ENCODE data around the gene ANO7. TPM values are rescaled to one million over a fixed set of nuclear protein-coding genes. Genes with fewer than 3 reads are reported as not detected.

The ANO7 gene
- total RNA-seq, 1 experiment from 2014 or later = 0.84 TPM

DNA sequence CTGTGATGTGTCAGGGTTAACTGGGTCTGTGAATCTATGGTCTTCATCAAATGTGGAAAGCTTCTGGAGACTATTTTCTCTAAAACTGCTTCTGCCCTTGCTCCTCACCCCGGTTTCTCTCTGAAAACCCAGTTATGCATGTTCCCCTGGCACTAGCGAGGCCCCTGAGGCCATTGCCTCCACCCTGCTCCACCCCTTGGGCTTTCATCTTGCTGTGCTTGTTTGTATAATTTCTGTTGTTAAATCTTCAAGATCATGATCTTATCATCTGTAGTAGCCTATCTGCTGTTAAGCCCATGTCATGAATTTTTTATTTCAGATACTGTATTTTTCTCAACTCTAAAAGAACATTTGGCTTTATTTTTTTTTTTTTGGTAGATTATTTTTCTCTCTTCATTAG lies 14.9 kb upstream of the ANO7 start:
- TF ChIP-seq SIN3A (IDR thresholded peaks at IDR 0.05; ENCODE audit: low read depth) (no peak), ZNF274 (IDR thresholded peaks at IDR 0.05; ENCODE audit: low read depth, low read length) (no peak), CEBPB (IDR thresholded peaks at IDR 0.05; ENCODE audit: low read depth) (no peak), REST (IDR thresholded peaks at IDR 0.05; ENCODE audit: low read depth) (no peak), CTCF (IDR thresholded peaks at IDR 0.05 in 2 of 3, conservative IDR thresholded peaks at IDR 0.05 in 1 of 3; ENCODE audit: borderline replicate concordance in 1 of 3, insufficient read depth in 1 of 3, low read depth in 2 of 3, low read length in 2 of 3) (no peak), FOSL1 (IDR thresholded peaks at IDR 0.05; ENCODE audit: low read depth) (no peak), POLR2A (IDR thresholded peaks at IDR 0.05; ENCODE audit: borderline replicate concordance, extremely low read depth, insufficient read depth, insufficient read length) (no peak), SP1 (IDR thresholded peaks at IDR 0.05; ENCODE audit: low read depth) (no peak), SRF (IDR thresholded peaks at IDR 0.05; ENCODE audit: low read depth) (no peak), EGR1 (IDR thresholded peaks at IDR 0.05; ENCODE audit: low read depth) (no peak), JUND (IDR thresholded peaks at IDR 0.05) (no peak), ZBTB33 (IDR thresholded peaks at IDR 0.05; ENCODE audit: extremely low read depth, insufficient replicate concordance, low read length) (no peak), EZH2 (IDR thresholded peaks at IDR 0.05) (no peak), POLR2AphosphoS5 (IDR thresholded peaks at IDR 0.05; ENCODE audit: low read depth, low read length) (no peak), ZFX (IDR thresholded peaks at IDR 0.05) (no peak), RAD21 (IDR thresholded peaks at IDR 0.05; ENCODE audit: low read depth) (no peak)
- TF ChIP-seq, protein P1, sequence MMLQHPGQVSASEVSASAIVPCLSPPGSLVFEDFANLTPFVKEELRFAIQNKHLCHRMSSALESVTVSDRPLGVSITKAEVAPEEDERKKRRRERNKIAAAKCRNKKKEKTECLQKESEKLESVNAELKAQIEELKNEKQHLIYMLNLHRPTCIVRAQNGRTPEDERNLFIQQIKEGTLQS (IDR thresholded peaks at IDR 0.05) = no peak
- TF ChIP-seq, protein P2, sequence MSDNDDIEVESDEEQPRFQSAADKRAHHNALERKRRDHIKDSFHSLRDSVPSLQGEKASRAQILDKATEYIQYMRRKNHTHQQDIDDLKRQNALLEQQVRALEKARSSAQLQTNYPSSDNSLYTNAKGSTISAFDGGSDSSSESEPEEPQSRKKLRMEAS (IDR thresholded peaks at IDR 0.05) = no peak
- RAD21 ChIA-PET (ENCODE audit: low non-redundant PET in 1 of 2, low total read pairs in 2 of 2, uncharacterized antibody in 2 of 2, unreplicated experiment in 2 of 2) = no interaction called here
- Histone ChIP-seq H3K9me2 (ENCODE audit: insufficient read depth) (no peaks in the 10 kb centered on the region), H3K27me3 (ENCODE audit: insufficient read depth, low read length) (no peaks in the 10 kb centered on the region), H3K9me3 (ENCODE audit: control insufficient read depth in 1 of 2, insufficient read depth in 1 of 2, low read depth in 1 of 2, low read length in 2 of 2) (peaks cover 9 to 12% of the 10 kb centered on the region in 2 experiments; a peak in 2 of 4 replicates), H3K36me3 (ENCODE audit: control insufficient read depth in 1 of 2, insufficient read depth in 2 of 2, low read length in 2 of 2) (peaks cover 0 to 12% of the 10 kb centered on the region in 2 experiments; a peak in 1 of 4 replicates), H3K4me2 (ENCODE audit: low read length) (no peak overlapping the region), H4K20me1 (ENCODE audit: insufficient read depth) (no peaks in the 10 kb centered on the region), H3K79me2 (ENCODE audit: insufficient read depth, low read length) (no peaks in the 10 kb centered on the region), H3K4me1 (ENCODE audit: control insufficient read depth in 1 of 2, insufficient read depth in 2 of 2, low read length in 2 of 2) (no peaks in the 10 kb centered on the region), H3K27ac (ENCODE audit: low read depth, low read length) (no peak overlapping the region), H3K9ac (ENCODE audit: low read length) (no peak overlapping the region), H2AFZ (ENCODE audit: low read depth, low read length, poor library complexity, severe bottlenecking) (no peak overlapping the region), H3K4me3 (replicated peaks in 1 of 2; ENCODE audit: low read depth in 1 of 2, low read length in 2 of 2) (no peak overlapping the region)
- DNase-seq (ENCODE audit: low read depth, low spot score) (no peak), ATAC-seq (no peak)
- POLR2A ChIA-PET = no interaction called here
- CTCF ChIA-PET = no interaction called here
- intact Hi-C loops (cut with micrococcal nuclease) = no loop called here
- BruUV-seq (replicated peaks) = no TSS peak
